GM10266 (cell line): ENCODE measurements around the gene RNF44.

Experiments used
- DNase-seq: peaks from one replicate; pipeline ENCODE4 v3.0.0; 2012; ENCODE audit errors: extremely low spot score
- TF ChIP-seq, protein P1 (sequence below): IDR thresholded peaks from 2 replicates; pipeline ENCODE4 v1.5.1; 2012; ENCODE audit warnings: mild to moderate bottlenecking, low read depth; ENCODE audit not compliant: control insufficient read depth, insufficient read depth; ENCODE audit errors: missing control alignments

RNF44 gene

DNA sequence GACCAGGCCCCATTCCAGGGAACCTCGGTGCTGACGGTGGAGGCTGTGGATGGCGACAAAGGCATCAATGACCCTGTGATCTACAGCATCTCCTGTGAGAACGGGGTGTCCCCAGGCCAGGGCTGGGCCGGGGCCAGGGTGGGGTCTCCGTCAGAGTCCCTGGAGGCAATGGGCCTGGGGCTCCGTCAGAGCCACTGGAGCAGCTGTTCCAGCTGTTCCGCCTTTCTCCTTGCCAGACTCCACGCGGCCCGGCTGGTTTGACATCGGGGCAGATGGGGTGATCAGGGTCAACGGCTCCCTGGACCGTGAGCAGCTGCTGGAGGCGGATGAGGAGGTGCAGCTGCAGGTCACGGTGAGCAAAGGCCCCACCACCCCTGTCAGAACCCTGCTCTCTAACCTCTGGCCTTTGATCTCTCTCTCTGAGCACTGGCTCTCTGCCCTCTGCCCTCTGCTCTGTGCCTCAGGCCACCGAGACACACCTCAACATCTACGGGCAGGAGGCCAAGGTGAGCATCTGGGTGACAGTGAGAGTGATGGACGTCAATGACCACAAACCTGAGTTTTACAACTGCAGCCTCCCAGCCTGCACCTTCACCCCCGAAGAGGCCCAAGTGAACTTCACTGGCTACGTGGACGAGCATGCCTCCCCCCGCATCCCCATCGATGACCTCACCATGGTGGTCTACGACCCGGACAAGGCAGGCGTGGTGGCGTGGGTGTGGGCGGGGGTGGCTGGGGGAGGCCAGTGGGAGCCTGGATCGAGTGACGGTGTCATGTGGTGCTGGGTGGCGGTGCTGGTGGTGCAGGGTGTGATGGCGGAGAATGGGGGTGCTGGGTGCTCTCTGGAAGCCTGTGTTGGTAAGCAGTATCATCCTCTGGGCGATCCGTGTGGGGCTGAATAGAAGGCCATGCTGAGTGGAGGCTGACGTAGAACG lies 38.6 kb upstream of the RNF44 start:
- DNase-seq, result no peak
- TF ChIP-seq, protein P1, sequence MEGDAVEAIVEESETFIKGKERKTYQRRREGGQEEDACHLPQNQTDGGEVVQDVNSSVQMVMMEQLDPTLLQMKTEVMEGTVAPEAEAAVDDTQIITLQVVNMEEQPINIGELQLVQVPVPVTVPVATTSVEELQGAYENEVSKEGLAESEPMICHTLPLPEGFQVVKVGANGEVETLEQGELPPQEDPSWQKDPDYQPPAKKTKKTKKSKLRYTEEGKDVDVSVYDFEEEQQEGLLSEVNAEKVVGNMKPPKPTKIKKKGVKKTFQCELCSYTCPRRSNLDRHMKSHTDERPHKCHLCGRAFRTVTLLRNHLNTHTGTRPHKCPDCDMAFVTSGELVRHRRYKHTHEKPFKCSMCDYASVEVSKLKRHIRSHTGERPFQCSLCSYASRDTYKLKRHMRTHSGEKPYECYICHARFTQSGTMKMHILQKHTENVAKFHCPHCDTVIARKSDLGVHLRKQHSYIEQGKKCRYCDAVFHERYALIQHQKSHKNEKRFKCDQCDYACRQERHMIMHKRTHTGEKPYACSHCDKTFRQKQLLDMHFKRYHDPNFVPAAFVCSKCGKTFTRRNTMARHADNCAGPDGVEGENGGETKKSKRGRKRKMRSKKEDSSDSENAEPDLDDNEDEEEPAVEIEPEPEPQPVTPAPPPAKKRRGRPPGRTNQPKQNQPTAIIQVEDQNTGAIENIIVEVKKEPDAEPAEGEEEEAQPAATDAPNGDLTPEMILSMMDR, result no peak

DNA sequence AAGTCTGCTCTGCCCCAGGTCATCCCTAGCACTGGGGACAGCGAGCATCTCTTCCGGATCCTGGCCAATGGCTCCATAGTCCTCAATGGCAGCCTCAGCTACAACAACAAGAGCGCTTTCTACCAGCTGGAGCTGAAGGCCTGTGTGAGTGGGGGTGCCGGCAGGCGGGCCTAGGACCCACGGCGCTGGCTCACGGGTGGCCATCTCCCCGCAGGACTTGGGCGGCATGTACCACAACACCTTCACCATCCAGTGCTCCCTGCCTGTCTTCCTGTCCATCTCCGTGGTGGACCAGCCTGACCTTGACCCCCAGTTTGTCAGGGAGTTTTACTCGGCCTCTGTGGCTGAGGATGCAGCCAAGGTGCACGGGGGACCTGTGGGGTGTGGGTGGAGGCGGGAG lies 37.9 kb upstream of the RNF44 start:
- TF ChIP-seq, protein P1, result no peak
- DNase-seq, result no peak

DNA sequence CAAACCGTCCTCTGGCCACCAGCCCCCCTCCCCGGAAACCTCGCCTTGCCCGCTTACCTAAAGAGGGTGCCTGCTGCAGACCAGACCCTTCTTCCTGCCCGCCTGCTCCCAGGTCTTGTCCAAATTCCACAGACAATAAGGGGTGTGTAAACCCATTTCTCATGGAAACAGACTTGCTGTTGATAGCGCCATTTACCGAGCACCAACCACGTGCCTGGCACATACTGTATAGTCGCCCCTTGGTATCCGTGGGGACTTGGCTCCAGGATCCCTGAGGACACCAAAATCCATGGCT lies 37.0 kb upstream of the RNF44 start:
- TF ChIP-seq, protein P1, result no peak
- no peak for DNase-seq

DNA sequence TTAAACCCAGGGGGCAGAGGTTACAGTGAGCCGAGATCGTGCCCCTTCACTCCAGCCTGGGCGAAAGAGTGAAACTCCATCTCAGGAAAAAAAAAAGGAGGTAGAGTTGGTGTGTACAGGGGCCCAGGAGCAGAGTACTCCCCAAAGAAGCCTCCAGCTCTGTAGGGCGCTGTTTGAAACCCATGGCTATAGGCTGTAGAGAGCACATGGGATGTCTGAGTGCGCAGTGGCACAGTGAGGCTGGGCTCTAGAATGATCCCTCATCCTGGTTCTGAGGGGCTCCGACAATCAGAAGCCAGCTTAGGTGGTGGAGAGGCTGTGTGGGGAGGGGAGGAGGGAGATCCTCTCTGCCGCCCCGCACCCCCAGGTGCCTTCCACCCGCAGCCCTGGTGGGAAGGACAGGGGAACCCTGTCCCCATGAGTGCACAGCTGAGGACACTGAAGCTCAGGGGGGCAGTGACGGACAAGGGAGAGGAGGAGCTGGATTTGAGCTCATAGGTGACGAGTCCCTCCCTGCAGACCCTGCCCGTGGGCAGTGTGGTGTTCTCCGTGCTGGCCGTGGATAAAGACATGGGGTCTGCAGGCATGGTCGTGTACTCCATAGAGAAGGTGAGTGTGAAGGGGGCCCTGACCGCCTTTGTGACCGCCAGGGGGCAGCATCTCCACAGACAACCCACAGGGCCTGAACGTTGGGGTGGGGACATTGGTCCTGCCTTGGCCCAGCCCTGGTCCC lies 36.5 kb upstream of the RNF44 start:
- TF ChIP-seq, protein P1, result peak; percentile 79
- DNase-seq, result peak; percentile 87

DNA sequence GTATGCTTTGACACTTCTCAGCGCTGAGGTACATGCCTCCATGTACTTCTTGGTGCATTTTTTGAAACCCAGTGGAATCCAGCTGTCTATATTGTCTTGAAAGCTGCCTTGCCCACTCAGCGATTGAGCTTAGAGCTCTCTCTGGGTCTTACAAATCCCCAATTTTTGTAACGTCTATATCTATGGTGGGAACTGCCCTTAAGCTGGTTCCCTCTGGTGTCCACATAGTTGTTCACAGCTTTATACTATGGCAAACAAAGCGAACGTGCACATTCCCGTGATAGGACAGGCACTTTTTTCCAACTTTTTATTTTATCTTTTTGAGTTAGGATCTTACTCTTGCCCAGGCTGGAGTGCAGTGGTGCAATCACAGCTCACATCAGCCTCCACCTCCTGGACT lies 32.8 kb upstream of the RNF44 start:
- TF ChIP-seq, protein P1, result no peak
- DNase-seq, result no peak

DNA sequence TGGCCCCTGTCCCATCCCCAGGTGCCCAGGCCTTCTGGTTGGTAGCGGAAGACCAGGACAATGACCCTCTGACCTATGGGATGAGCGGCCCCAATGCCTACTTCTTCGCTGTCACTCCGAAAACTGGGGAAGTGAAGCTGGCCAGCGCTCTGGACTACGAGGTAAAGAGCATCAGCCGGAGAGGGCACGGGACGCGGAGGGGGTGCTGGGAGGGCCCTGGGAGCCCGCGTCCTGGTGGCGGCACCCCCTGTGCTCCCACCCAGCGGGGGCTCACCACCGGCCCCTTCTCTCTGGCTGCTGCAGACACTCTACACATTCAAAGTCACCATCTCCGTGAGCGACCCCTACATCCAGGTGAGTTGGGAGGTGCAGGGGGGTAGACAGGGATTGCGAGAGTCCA lies 31.5 kb upstream of the RNF44 start:
- no peak for DNase-seq
- TF ChIP-seq, protein P1, result no peak

DNA sequence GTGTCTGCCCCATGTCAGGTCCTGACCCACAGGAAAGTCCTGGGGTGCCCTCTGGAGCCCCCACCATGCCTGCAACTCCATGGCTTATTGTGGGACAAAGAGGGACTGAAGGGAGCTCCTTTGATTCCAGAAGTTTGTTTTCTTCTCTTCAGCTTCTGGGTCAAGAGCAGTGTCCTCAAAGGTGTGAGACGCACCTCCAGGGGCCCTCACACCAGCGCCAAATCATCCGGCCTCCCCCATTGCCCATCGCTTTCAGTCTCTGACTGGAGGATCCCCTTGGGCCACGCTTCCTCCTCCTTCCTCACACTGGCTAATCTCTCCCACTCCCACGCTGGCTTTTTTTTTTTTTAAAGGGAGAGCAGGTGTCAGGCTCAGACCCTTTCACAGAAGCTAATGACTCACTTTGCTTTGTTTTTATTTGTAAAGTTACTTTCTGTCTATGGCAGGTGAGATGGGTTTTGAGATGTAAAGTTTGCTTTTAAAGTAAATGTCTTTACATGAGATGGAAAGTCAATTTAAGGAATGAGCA lies 28.6 kb upstream of the RNF44 start:
- TF ChIP-seq, protein P1, result no peak

More for the DNA sequence above, 28.6 kb upstream of the RNF44 start:
- DNase-seq, result no peak
